ENCODE data around the gene PARP4. TPM values are rescaled to one million over a fixed set of nuclear protein-coding genes. Genes with fewer than 3 reads are reported as not detected.
"Not testable (repeated sequence)": the region's sequence is repeated elsewhere in the genome, so short reads cannot be mapped to it uniquely, and the experiment has no call there.

The PARP4 gene
- total and polyA plus RNA-seq, 2 donors (not counting 3 experiments of a cell fraction or from before 2014, with no cell fraction given): 37.1 to 71.7 TPM

GRCh38 chr13:24390795-24391194 lies 121.8 kb downstream of the PARP4 start:
- H3K9me3 ChIP-seq (replicated peaks; ENCODE audit: control insufficient read depth, insufficient read depth, low read length); H3K4me1 ChIP-seq (ENCODE audit: control insufficient read depth, extremely low read depth, insufficient read depth, low read length); H3K79me2 ChIP-seq (ENCODE audit: control insufficient read depth, insufficient read depth, low read length); H3K4me3 ChIP-seq (replicated peaks in 1 of 3; ENCODE audit: insufficient read depth in 1 of 3, low read depth in 1 of 3, low read length in 3 of 3); H3K9ac ChIP-seq (replicated peaks; ENCODE audit: extremely low read depth, insufficient read depth, low read length); DNase-seq (ENCODE audit: low read depth, low spot score); H3K27ac ChIP-seq (ENCODE audit: insufficient read depth, low read depth, low read length); H3K9me1 ChIP-seq (replicated peaks; ENCODE audit: control insufficient read depth, extremely low read depth, insufficient read depth, low read length); H3K27me3 ChIP-seq (ENCODE audit: control insufficient read depth in 2 of 2, insufficient read depth in 2 of 2, low read length in 2 of 2); H3K4me2 ChIP-seq (ENCODE audit: insufficient read depth, low read length); dilution Hi-C loops (cut with MboI; ENCODE audit: extremely low pct_ligation_motif_present, low sequenced_read_pairs); intact Hi-C loops (cut with micrococcal nuclease); H3K36me3 ChIP-seq (ENCODE audit: control insufficient read depth in 2 of 2, extremely low read depth in 1 of 2, insufficient read depth in 2 of 2, low read length in 2 of 2); BruUV-seq (replicated peaks); POLR2A ChIA-PET; H2AFZ ChIP-seq (ENCODE audit: low read depth, low read length); CTCF ChIA-PET; H4K20me1 ChIP-seq (replicated peaks; ENCODE audit: control insufficient read depth, extremely low read depth, insufficient read depth, low read length); FAIRE-seq: not testable (repeated sequence)

GRCh38 chr13:24389506-24389905 lies 123.1 kb downstream of the PARP4 start:
- intact Hi-C loops (cut with micrococcal nuclease): no loop called here
- TF ChIP-seq FOS (IDR thresholded peaks at IDR 0.05; ENCODE audit: borderline replicate concordance, insufficient read depth, low read length) (no peak), CTCF (IDR thresholded peaks at IDR 0.05; ENCODE audit: extremely low read depth in 1 of 2, insufficient read depth in 1 of 2, low read depth in 1 of 2, low read length in 2 of 2) (no peak), GATA2 (IDR thresholded peaks at IDR 0.05; ENCODE audit: insufficient read depth, insufficient read length, low read depth, low read length) (no peak), MAX (IDR thresholded peaks at IDR 0.05; ENCODE audit: insufficient read depth, insufficient read length) (no peak)
- Histone ChIP-seq H3K4me3 (replicated peaks in 1 of 3; ENCODE audit: insufficient read depth in 1 of 3, low read depth in 1 of 3, low read length in 3 of 3) (no peak overlapping the region), H3K4me2 (ENCODE audit: insufficient read depth, low read length) (no peak overlapping the region), H3K4me1 (ENCODE audit: control insufficient read depth, extremely low read depth, insufficient read depth, low read length) (no peaks in the 10 kb centered on the region), H3K9me3 (replicated peaks; ENCODE audit: control insufficient read depth, insufficient read depth, low read length) (no peaks in the 10 kb centered on the region), H4K20me1 (replicated peaks; ENCODE audit: control insufficient read depth, extremely low read depth, insufficient read depth, low read length) (no peaks in the 10 kb centered on the region), H3K27ac (ENCODE audit: insufficient read depth, low read depth, low read length) (no peak overlapping the region), H3K9ac (replicated peaks; ENCODE audit: extremely low read depth, insufficient read depth, low read length) (no peak overlapping the region), H3K36me3 (ENCODE audit: control insufficient read depth in 2 of 2, extremely low read depth in 1 of 2, insufficient read depth in 2 of 2, low read length in 2 of 2) (no peaks in the 10 kb centered on the region), H2AFZ (ENCODE audit: low read depth, low read length) (no peak overlapping the region), H3K9me1 (replicated peaks; ENCODE audit: control insufficient read depth, extremely low read depth, insufficient read depth, low read length) (no peaks in the 10 kb centered on the region), H3K79me2 (ENCODE audit: control insufficient read depth, insufficient read depth, low read length) (no peaks in the 10 kb centered on the region), H3K27me3 (ENCODE audit: control insufficient read depth in 2 of 2, insufficient read depth in 2 of 2, low read length in 2 of 2) (no peaks in the 10 kb centered on the region)
- no TSS peak for BruUV-seq (replicated peaks)
- FAIRE-seq (no peak), DNase-seq (ENCODE audit: low read depth, low spot score) (no peak)
- CTCF ChIA-PET: no interaction called here
- dilution Hi-C loops (cut with MboI; ENCODE audit: extremely low pct_ligation_motif_present, low sequenced_read_pairs): no loop called here
- POLR2A ChIA-PET: no interaction called here

- CTCF ChIA-PET; H3K9me1 ChIP-seq (replicated peaks; ENCODE audit: control insufficient read depth, extremely low read depth, insufficient read depth, low read length); POLR2A ChIA-PET; intact Hi-C loops (cut with micrococcal nuclease); H3K9ac ChIP-seq (replicated peaks; ENCODE audit: extremely low read depth, insufficient read depth, low read length); H3K27ac ChIP-seq (ENCODE audit: insufficient read depth, low read depth, low read length); H4K20me1 ChIP-seq (replicated peaks; ENCODE audit: control insufficient read depth, extremely low read depth, insufficient read depth, low read length); H3K27me3 ChIP-seq (ENCODE audit: control insufficient read depth in 2 of 2, insufficient read depth in 2 of 2, low read length in 2 of 2); H3K4me2 ChIP-seq (ENCODE audit: insufficient read depth, low read length); H3K4me3 ChIP-seq (replicated peaks in 1 of 3; ENCODE audit: insufficient read depth in 1 of 3, low read depth in 1 of 3, low read length in 3 of 3); H3K9me3 ChIP-seq (replicated peaks; ENCODE audit: control insufficient read depth, insufficient read depth, low read length); dilution Hi-C loops (cut with MboI; ENCODE audit: extremely low pct_ligation_motif_present, low sequenced_read_pairs); FAIRE-seq; H2AFZ ChIP-seq (ENCODE audit: low read depth, low read length); DNase-seq (ENCODE audit: low read depth, low spot score); H3K79me2 ChIP-seq (ENCODE audit: control insufficient read depth, insufficient read depth, low read length); BruUV-seq (replicated peaks); H3K4me1 ChIP-seq (ENCODE audit: control insufficient read depth, extremely low read depth, insufficient read depth, low read length); H3K36me3 ChIP-seq (ENCODE audit: control insufficient read depth in 2 of 2, extremely low read depth in 1 of 2, insufficient read depth in 2 of 2, low read length in 2 of 2): not testable (repeated sequence)
Measured at GRCh38 chr13:24388743-24389142, 123.8 kb downstream of the PARP4 start.

Measured in endothelial cell of umbilical vein (primary cell).